NCI-H524 treated with DMSO at 0.1 percent for 48 hours (cell line): ENCODE measurements around the gene EFCAB14.
"Not testable (repeated sequence)": the region's sequence is repeated elsewhere in the genome, so short reads cannot be mapped to it uniquely, and the experiment has no call there.

ENCODE experiments used
- DNase-seq: peaks from one replicate; lab custom pipeline; 2025; lab: John Stamatoyannopoulos, UW

Gene EFCAB14

DNA sequence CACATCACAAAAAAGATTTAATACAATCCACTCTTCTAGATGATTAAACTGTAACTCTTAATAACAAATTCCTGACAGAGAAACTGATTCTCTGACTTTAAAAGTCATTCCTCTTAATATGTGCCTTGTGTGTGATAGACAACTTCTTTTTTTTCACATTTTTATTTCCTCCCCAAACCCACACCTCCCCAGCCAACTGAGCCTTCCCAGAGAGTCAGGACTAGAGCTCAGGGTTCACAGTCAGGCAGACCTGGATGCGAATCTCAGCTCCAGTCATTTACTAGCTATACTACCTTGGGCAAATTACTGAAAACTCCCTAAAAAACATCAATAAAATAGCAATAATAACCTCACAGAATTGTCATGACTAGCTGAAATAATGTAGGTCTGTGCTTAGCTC, 64.9 kb downstream of the EFCAB14 start:
- DNase-seq: no peak

DNA sequence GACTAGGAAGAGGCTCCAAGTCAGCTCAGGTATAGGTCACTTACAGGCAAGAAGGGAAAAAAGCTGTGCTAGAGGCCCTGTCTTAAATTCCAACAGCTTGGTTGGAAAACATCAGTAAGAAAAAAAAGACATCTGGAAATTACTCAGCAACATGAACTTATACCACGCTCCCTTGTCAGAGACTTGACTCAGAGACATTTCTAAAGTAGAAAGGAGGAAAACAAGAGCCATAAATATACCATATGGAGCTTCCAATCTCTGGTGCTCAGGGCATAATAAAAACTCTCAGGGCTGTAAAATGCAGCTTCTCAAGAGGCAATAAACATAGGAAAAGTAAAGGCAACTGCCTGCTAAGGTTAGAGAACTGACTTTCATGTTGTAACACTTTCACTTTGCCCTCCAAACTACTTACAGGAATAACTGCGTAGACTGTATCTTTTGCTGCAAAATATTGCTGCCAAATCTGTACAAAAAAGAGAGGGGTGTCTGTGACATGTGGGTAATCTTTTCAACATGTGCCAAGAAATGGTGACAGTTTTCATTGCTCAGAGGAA, 65.4 kb downstream of the EFCAB14 start:
- no peak for DNase-seq

DNA sequence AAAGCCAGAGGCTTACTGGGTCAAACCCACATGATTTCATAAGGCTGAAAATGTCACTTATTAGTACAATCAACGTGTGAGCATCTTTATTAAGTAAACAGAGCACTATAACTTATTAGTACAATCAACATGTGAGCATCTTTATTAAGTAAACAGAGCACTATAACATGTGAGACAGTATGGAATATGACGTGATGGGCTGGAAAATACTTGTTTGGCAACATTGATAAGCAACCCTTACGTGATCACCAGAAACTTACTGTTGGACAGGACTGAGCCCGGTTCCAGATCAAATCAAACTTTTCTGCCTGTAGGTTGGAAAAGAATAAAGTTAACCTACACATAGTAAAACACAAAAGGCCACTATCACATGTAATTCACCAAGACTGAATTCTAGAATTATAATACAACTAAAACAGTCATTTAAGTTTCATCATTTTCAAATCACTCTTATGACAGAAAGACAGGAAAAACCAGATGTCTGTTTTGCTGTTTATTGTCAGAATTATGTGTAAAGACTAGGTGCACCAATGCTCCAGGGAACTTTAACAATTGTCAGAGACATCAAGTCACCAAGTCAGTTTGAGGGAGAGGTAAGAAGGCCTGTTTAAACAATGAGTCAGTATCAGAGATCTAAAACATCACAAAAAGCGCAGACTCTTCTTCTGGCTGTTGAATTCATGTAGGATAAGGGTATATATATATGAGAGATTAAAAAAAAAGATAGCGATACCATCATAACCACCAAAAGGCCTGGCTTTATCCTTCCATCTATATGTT, 66.4 kb downstream of the EFCAB14 start:
- DNase-seq: no peak

DNA sequence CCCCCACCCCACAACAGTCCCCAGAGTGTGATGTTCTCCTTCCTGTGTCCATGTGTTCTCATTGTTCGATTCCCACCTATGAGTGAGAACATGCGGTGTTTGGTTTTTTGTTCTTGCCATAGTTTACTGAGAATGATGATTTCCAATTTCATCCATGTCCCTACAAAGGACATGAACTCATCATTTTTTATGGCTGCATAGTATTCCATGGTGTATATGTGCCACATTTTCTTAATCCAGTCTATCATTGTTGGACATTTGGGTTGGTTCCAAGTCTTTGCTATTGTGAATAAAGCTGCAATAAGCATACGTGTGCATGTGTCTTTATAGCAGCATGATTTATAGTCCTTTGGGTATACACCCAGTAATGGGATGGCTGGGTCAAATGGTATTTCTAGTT, 67.8 kb downstream of the EFCAB14 start:
- DNase-seq: not testable (repeated sequence)

DNA sequence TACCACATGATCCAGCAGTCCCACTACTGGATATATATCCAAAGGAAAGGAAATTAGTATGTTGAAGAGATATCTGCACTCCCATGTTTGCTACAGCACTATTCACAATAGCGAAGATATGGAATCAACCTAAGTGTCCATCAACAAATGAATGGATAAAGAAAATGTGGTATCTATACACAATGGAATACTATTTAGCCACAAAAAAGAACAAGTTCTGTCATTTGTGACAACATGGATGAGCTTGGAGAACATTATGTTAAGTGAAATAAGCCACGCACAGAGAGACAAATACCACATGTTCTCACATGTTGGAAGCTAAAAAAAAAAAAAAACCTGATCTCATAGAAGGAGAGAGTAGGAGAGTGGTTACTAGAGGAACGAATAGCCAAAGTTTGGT, 68.4 kb downstream of the EFCAB14 start:
- DNase-seq: no peak

DNA sequence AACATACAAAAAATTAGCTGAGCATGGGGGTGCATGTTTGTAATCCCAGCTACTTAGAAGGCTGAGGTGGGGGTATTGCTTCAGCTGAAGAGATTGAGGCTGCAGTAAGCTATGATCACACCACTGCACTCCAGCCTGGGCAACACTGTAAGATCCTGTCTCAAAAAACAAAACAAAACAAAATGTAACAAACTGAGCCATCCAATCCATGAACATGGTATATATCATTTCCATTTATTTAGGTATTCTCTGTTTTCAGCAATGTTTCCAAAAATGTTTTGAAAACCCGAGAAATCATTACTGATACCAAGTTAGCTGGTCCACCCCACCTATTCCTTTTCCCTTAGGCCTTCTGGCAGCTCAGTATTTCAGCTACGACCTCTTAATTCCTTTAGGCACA, 69.2 kb downstream of the EFCAB14 start:
- DNase-seq: no peak

DNA sequence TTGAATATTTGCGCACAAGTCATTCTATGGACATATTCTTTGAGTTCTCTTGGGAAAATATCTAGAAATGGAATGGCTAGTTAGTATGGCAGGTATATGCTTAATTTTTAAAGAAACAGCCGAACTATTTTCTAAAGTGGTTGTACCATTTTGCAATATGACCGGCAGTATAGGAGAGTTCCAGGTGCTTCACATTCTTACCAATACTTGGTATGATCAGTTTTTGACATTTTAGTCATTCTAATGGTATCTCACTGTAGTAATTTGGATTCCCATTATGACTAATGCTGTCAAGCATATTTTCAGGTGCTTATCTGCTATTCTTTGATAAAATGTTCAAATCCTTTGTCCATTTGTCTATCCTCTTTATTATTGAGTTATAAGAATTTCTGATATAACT, 71.3 kb downstream of the EFCAB14 start:
- no peak for DNase-seq

DNA sequence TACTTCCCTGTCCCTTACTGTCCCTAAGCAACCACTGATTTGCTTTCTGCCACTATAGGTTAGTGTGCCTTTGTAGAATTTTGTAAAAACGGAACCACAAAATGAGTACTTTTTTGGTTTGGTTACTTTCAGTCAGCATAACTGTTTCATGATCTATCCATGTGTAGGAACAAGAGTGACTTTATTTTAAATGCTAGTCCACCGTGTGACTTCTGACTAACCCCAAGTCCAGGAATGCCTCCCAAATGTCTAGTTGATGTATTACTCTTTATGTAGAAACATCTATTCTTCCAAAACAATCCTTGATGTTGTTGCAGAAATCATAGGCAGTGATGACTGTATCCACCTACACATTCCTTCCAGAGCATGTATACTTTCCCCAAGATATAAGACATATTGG, 72.1 kb downstream of the EFCAB14 start:
- no peak for DNase-seq

DNA sequence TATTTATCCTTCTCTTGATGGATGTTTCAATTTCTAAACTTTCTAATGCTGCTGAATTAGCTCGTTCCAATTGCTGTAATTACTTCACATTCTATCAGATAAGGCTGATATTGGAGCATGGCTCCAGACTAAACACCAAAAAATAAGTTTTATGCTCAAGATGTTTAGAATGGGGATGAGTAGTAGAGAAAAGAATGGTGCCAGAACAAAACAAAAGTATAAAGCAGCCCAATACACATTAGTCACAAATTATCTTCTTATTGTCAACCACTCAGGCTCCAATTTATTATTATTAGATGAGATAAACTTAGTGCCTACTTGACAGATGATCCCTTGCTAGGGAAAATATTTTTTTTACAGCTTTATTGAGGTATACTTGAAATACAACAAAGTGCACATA, 72.6 kb downstream of the EFCAB14 start:
- DNase-seq: no peak

DNA sequence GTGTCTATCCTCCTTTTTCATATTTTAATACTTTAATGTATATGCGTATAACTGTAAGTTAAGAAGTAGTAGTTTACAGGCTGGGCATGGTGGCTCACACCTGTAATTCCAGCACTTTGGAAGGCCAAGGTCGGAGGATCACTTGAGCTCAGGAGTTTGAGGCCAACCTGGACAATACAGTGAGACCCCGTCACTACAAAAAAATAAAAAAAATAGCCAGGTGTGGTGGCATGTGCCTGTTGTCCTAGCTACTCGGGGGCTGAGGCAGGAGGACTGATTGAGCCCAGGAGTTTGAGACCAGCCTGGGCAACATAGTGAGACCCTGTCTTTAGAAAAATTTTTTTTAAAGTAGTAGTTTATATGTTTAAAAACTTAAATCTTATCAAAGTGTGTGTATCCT, 73.1 kb downstream of the EFCAB14 start:
- DNase-seq: no peak

DNA sequence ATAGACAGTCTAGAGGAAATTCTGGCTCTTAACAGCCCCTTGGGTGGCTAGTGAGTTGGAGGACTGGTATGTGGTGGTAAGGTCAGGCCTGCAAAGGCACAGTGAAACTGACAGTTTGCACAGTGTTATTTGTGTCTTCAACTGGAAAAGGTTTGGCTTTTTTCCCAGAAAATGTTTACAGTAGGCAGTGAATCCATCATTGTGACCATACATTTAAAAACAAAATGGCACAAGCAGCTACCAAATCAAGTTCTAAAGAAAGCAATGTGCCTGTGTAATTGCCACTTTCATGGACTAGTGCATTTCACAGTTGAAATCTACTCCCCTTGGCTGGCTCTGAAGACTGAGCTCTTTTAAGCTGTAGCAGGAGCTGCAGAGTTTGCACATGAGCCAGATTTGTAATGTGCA, 75.5 kb downstream of the EFCAB14 start:
- no peak for DNase-seq

DNA sequence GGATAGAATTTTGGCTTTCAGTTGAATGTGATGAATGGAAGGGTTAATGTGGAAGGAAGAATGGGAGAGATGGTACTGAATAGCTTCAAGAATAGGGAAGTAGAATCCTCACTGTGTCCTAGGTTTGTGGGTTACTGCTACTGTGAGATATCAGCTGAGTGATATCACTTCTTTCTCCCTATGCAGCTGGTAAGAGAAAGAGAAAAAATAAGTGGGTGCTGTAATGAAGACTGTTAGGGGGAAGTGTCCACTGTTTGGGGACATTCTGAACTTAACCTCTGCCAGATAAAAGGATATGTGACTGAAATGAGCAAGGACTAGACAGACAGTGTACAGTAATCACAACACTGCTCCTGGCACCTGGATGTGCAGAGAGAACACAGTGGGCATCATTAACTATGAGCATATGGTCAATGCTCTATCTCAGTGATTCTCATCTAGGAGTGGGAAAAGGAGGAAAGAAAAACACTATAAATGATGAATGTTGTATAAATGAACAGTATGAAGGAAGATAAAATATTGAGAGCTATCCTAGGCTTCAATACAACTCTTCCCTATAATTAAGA, 76.7 kb downstream of the EFCAB14 start:
- no peak for DNase-seq

DNA sequence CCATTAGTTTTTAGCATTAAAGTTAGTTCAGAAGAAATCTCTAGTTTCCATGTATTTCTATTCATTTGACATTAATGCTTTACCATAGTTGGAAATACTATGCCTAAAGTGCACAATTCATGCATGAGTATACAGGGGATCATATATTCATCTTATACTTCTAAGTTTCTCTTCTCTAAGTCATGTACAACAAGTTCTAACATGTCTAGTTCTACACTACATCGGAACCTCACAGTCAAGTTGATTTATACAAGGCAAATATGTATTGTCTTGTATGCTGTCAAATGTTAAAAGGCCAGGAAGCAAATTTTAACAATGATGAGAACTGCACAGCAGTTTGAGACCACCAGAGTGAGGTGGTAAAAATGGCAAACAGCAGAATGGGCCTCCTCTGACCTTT, 79.4 kb downstream of the EFCAB14 start:
- DNase-seq: no peak

DNA sequence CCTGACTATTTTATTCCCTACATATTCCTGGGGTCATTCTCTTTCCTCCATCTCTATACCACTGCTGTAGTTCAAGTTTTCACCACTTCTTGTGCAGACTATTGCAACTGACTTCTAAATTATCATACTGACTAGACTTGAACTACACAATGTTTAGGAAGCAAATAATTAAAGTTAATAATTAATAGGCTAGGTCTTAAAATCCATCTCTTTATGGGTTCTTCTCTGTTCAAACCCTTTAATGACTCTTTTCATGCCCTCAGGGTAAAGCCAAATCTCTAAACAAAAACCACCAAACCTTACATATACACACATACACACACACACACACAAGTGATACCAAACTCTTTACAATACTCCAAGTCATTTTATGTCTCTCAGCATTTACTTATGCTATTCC, 80.0 kb downstream of the EFCAB14 start:
- no peak for DNase-seq

DNA sequence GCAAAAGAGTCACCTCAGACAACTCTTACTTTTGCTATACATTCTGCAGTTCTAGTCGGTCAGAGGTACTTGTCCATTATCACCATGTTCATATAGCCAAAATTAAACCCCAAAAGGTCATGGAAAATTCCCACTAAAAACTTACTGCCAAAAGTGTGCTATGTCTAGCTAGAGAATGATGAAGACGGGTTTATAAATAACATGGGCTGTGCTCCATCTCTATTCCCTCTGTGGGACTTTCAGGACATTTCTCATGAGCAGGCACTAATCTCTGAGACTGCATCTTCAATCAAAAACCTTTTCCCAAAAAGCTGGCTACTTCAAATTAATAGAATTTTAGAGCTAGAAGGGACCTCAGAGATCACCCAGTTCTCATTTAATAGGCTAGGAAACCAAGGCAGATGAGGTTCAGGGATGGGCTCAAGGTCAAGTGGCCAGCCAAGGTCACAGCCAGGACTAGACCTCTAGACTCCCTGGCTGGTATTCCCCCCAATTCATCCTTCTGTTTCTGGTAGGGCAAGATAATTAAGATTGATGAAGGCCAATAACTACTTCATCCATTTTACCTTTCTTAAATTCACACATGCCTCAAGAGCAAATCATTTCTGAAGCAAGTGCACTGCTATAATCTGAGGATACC, 81.3 kb downstream of the EFCAB14 start:
- no peak for DNase-seq

DNA sequence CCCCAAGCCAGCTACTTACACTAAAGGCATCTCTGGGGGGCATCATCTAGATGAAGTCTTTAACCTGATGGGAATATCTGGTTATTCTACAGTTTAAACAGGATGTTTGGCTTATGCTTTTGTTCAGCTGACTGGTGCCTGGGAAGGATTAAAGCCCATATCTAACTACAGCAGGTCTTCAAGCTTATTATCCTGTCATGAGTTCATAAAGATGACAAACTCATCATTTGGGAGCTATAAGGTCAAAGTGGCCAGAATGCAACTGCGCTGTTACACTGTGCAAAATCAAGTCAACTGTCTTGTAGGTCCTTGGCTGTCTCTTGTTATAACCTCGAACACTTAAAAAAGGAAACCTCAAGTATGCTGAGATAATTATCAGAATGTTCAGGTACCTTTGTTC, 83.7 kb downstream of the EFCAB14 start:
- DNase-seq: no peak

DNA sequence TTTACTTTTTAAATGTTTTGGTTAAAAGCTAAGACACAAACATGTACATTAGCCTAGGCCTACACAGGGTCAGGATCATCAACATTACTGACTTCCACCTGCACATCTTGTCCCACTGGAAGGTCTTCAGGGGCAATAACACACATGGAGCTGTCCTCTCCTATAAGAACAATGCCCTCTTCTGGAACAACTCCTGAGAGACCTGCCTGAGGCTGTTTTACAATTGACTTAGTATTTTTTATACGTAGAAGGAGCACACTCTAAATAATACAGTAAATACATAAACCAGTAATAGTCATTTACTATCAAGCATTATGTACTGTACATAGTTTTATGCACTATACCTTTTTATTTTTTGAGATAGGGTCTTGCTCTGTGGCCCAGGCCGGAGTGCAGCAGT, 88.2 kb downstream of the EFCAB14 start:
- DNase-seq: no peak
